ENCODE data around the gene AVEN. TPM values are rescaled to one million over a fixed set of nuclear protein-coding genes. Genes with fewer than 3 reads are reported as not detected.
"Not testable (repeated sequence)": the region's sequence is repeated elsewhere in the genome, so short reads cannot be mapped to it uniquely, and the experiment has no call there.

Gene AVEN
- total RNA-seq, 6 experiments from 2014 or later = 24.9 to 33.6 (median 27.1) TPM

DNA sequence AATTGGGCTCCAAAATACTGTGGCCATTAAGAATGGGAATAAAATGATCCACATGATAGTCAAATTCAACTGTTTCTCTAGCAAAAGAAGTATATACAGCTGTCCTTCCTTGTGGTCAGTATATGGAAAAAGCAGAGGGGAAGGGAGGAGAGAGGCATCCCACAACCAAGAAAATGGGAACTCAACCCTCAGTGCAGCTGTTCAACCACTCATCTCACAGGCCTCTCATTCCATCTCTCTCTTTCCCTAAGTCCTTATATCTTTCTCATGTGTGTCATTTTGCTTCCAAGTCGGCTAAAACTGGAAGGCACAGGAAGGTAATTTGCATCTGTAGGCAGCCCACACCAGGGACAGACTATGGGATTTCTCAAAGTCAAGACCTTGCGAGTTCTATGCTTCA, 27.5 kb downstream of the AVEN start:
- Mint-ChIP-seq H3K27ac (no peak overlapping the region), H3K4me1 (ENCODE audit: low read depth) (peaks cover 7% of the 10 kb centered on the region), H3K9me3 (no peaks in the 10 kb centered on the region), H3K4me3 (no peak overlapping the region), H3K36me3 (ENCODE audit: low read depth) (no peaks in the 10 kb centered on the region), H3K27me3 (ENCODE audit: insufficient read depth) (no peaks in the 10 kb centered on the region)
- TF ChIP-seq, protein P1, sequence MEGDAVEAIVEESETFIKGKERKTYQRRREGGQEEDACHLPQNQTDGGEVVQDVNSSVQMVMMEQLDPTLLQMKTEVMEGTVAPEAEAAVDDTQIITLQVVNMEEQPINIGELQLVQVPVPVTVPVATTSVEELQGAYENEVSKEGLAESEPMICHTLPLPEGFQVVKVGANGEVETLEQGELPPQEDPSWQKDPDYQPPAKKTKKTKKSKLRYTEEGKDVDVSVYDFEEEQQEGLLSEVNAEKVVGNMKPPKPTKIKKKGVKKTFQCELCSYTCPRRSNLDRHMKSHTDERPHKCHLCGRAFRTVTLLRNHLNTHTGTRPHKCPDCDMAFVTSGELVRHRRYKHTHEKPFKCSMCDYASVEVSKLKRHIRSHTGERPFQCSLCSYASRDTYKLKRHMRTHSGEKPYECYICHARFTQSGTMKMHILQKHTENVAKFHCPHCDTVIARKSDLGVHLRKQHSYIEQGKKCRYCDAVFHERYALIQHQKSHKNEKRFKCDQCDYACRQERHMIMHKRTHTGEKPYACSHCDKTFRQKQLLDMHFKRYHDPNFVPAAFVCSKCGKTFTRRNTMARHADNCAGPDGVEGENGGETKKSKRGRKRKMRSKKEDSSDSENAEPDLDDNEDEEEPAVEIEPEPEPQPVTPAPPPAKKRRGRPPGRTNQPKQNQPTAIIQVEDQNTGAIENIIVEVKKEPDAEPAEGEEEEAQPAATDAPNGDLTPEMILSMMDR (IDR thresholded peaks at IDR 0.05) = no peak
- DNase-seq = no peak

DNA sequence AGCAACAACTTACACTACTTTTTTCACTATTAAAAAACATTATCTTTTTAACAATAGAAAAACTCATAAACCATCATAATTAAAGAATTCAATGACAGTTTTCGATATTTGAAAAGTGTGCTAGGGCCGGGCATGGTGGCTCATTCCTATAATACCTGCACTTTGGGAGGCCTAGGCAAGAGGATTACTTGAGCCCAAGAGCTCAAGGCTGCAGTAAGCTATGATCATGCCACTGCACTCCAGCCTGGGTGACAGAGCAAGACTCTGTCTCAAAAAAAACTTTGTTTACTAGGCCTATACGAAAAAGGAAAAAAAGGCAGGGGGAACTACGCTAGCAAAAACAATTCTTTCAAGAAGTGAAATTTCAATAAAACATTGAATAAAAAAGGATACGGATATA, 28.1 kb downstream of the AVEN start:
- Mint-ChIP-seq H3K4me3 (no peak overlapping the region), H3K27me3 (ENCODE audit: insufficient read depth) (no peaks in the 10 kb centered on the region), H3K36me3 (ENCODE audit: low read depth) (no peaks in the 10 kb centered on the region), H3K4me1 (ENCODE audit: low read depth) (peaks cover 7% of the 10 kb centered on the region), H3K9me3 (no peaks in the 10 kb centered on the region), H3K27ac (no peak overlapping the region)
- DNase-seq = no peak
- TF ChIP-seq, protein P1 (IDR thresholded peaks at IDR 0.05) = no peak

- H3K4me1 Mint-ChIP-seq (ENCODE audit: low read depth) = peaks cover 3% of the 10 kb centered on the region
- H3K27me3 Mint-ChIP-seq (ENCODE audit: insufficient read depth) = no peaks in the 10 kb centered on the region
- H3K9me3 Mint-ChIP-seq = no peaks in the 10 kb centered on the region
- H3K36me3 Mint-ChIP-seq (ENCODE audit: low read depth) = no peaks in the 10 kb centered on the region
- TF ChIP-seq, protein P1 (IDR thresholded peaks at IDR 0.05) = no peak
- no peak for DNase-seq
- H3K27ac Mint-ChIP-seq = no peak overlapping the region
- no peak overlapping the region for H3K4me3 Mint-ChIP-seq
Measured at GRCh38 chr15:34009656-34010055, 29.3 kb downstream of the AVEN start.

- DNase-seq = no peak
- TF ChIP-seq, protein P1 (IDR thresholded peaks at IDR 0.05) = no peak
- H3K9me3 Mint-ChIP-seq = no peaks in the 10 kb centered on the region
- H3K4me3 Mint-ChIP-seq = no peak overlapping the region
- peaks cover 9% of the 10 kb centered on the region for H3K4me1 Mint-ChIP-seq (ENCODE audit: low read depth)
- 0 out of 2 replicates have a peak, but pooled peaks cover 2% of the 10 kb centered on the region for H3K36me3 Mint-ChIP-seq (ENCODE audit: low read depth)
- H3K27me3 Mint-ChIP-seq (ENCODE audit: insufficient read depth) = no peaks in the 10 kb centered on the region
- H3K27ac Mint-ChIP-seq = no peak overlapping the region
Measured at GRCh38 chr15:34006381-34006780, 32.6 kb downstream of the AVEN start.

- Mint-ChIP-seq H3K9me3 (no peaks in the 10 kb centered on the region), H3K4me1 (ENCODE audit: low read depth) (peaks cover 12% of the 10 kb centered on the region), H3K36me3 (ENCODE audit: low read depth) (0 out of 2 replicates have a peak, but pooled peaks cover 4% of the 10 kb centered on the region), H3K27me3 (ENCODE audit: insufficient read depth) (no peaks in the 10 kb centered on the region), H3K27ac (peak overlapping the region; percentile 40), H3K4me3 (no peak overlapping the region)
- TF ChIP-seq, protein P1 (IDR thresholded peaks at IDR 0.05) = no peak
- no peak for DNase-seq
Measured at GRCh38 chr15:34001536-34001935, 37.5 kb downstream of the AVEN start.

GRCh38 chr15:33995666-33996065, 43.3 kb downstream of the AVEN start:
- not testable (repeated sequence) for H3K27ac Mint-ChIP-seq

More at GRCh38 chr15:33995666-33996065, 43.3 kb downstream of the AVEN start:
- not testable (repeated sequence) for H3K4me3 Mint-ChIP-seq; H3K9me3 Mint-ChIP-seq; DNase-seq; H3K36me3 Mint-ChIP-seq (ENCODE audit: low read depth); H3K27me3 Mint-ChIP-seq (ENCODE audit: insufficient read depth)
- peaks cover 22% of the 10 kb centered on the region for H3K4me1 Mint-ChIP-seq (ENCODE audit: low read depth)
